ENCODE measurements around the gene XIST. TPM values are rescaled to one million over a fixed set of nuclear protein-coding genes. Genes with fewer than 3 reads are reported as not detected.

Gene XIST
- total and polyA plus RNA-seq, 9 of the 15 experiments (the other 6 are each of a cell fraction or from before 2014, with no cell fraction given) = 22.4 to 160 (median 55.5) TPM

- ChIA-PET POLR2A (no interaction called here), CTCF (ENCODE audit: low intra/inter-chr PET ratio) (no interaction called here)
- TF ChIP-seq TEAD2 (tag; IDR thresholded peaks at IDR 0.05) (no peak), U2AF2 (optimal IDR thresholded peaks at IDR 0.05; ENCODE audit: low read depth, low read length) (no peak), EWSR1 (IDR thresholded peaks at IDR 0.05; ENCODE audit: borderline replicate concordance, low read depth, partially characterized antibody) (no peak), ZNF830 (CRISPR knock-in tag; IDR thresholded peaks at IDR 0.05) (no peak), CREBBP (IDR thresholded peaks at IDR 0.05; ENCODE audit: low read depth, low read length) (no peak), CREB1 (IDR thresholded peaks at IDR 0.05) (no peak), CREB1 (CRISPR knock-in tag; IDR thresholded peaks at IDR 0.05) (no peak), CTBP1 (IDR thresholded peaks at IDR 0.05; ENCODE audit: borderline replicate concordance) (no peak), HDAC8 (tag; IDR thresholded peaks at IDR 0.05) (no peak), ZFPM2 (CRISPR knock-in tag; IDR thresholded peaks at IDR 0.05) (no peak), ZNF766 (CRISPR knock-in tag; conservative IDR thresholded peaks at IDR 0.05) (no peak), ZBTB9 (CRISPR knock-in tag; IDR thresholded peaks at IDR 0.05) (no peak), SAFB (IDR thresholded peaks at IDR 0.05; ENCODE audit: borderline replicate concordance, low read depth, low read length) (no peak)
- ATAC-seq = no peak
- Histone ChIP-seq H3K27me3 (ENCODE audit: control insufficient read depth in 2 of 2, insufficient read depth in 2 of 2, low read length in 2 of 2) (no peaks in the 10 kb centered on the region), H2AFZ (ENCODE audit: low read depth, low read length) (no peak overlapping the region), H3K9me1 (ENCODE audit: control insufficient read depth, insufficient read depth, low read length) (peaks cover 2% of the 10 kb centered on the region), H3K79me2 (ENCODE audit: control insufficient read depth, insufficient read depth, low read length) (peaks cover 45% of the 10 kb centered on the region), H3K4me1 (replicated peaks in 1 of 2; ENCODE audit: control insufficient read depth in 2 of 2, insufficient read depth in 2 of 2, low read length in 2 of 2) (no peaks in the 10 kb centered on the region), H3K9ac (ENCODE audit: insufficient read depth in 1 of 2, low read depth in 2 of 2, low read length in 2 of 2) (no peak overlapping the region), H3K9me3 (replicated peaks; ENCODE audit: control insufficient read depth, insufficient read depth, low read depth, low read length) (no peaks in the 10 kb centered on the region), H3K4me3 (no peak overlapping the region), H3K27ac (ENCODE audit: extremely low read depth, low read depth, low read length) (no peak overlapping the region), H3K36me3 (ENCODE audit: control insufficient read depth, insufficient read depth, low read length) (peaks cover 70% of the 10 kb centered on the region; the same call in 2 of the 3 replicates), H3K4me2 (ENCODE audit: insufficient read depth, low read length) (no peak overlapping the region), H4K20me1 (replicated peaks; ENCODE audit: control insufficient read depth, insufficient read depth, low read length) (peaks cover 3% of the 10 kb centered on the region; the same call in 1 of the 2 replicates)
- DNase-seq (ENCODE audit: extremely low read depth in 1 of 4, low spot score in 3 of 4) = no peak
- no TSS peak for BruUV-seq (replicated peaks)
- 56% methylated on average over 2 of the region's 2 CpGs for WGBS (ENCODE audit: insufficient coverage, low coverage, missing lambda C conversion rate)
- intact Hi-C loops (cut with micrococcal nuclease) = no loop called here
- FAIRE-seq = no peak
- in situ Hi-C loops (cut with MboI) = no loop called here
Measured at GRCh38 chrX:73831500-73831899, 21.0 kb downstream of the XIST start.

All from K562 (cell line).